ENCODE results near the gene SCARF2.
"Not testable (repeated sequence)": the region's sequence is repeated elsewhere in the genome, so short reads cannot be mapped to it uniquely, and the experiment has no call there.

SCARF2 gene

GRCh38 chr22:20475115-20475436 is 37.5 kb upstream of the SCARF2 start:
- DNase-seq (ENCODE audit: low read depth): no peak
- no peak overlapping the region for H3K4me3 ChIP-seq (ENCODE audit: low read depth, low read length)
- no peak for TF ChIP-seq CTCF (IDR thresholded peaks at IDR 0.05; ENCODE audit: control insufficient read depth, extremely low read depth, insufficient read depth)

GRCh38 chr22:20472629-20473442 is 35.2 kb upstream of the SCARF2 start:
- no peak for DNase-seq (ENCODE audit: low read depth)
- H3K4me3 ChIP-seq (ENCODE audit: low read depth, low read length): no peak overlapping the region
- no peak for TF ChIP-seq CTCF (IDR thresholded peaks at IDR 0.05; ENCODE audit: control insufficient read depth, extremely low read depth, insufficient read depth)

GRCh38 chr22:20471126-20471833 is 33.7 kb upstream of the SCARF2 start:
- DNase-seq (ENCODE audit: low read depth): no peak
- TF ChIP-seq CTCF (IDR thresholded peaks at IDR 0.05; ENCODE audit: control insufficient read depth, extremely low read depth, insufficient read depth): no peak
- H3K4me3 ChIP-seq (ENCODE audit: low read depth, low read length): no peak overlapping the region

GRCh38 chr22:20470525-20470924 is 32.9 kb upstream of the SCARF2 start:
- H3K4me3 ChIP-seq (ENCODE audit: low read depth, low read length); DNase-seq (ENCODE audit: low read depth): not testable (repeated sequence)

GRCh38 chr22:20469110-20469868 is 31.7 kb upstream of the SCARF2 start:
- no peak overlapping the region for H3K4me3 ChIP-seq (ENCODE audit: low read depth, low read length)
- no peak for DNase-seq (ENCODE audit: low read depth)
- no peak for TF ChIP-seq CTCF (IDR thresholded peaks at IDR 0.05; ENCODE audit: control insufficient read depth, extremely low read depth, insufficient read depth)

- no peak overlapping the region for H3K4me3 ChIP-seq (ENCODE audit: low read depth, low read length)
- TF ChIP-seq CTCF (IDR thresholded peaks at IDR 0.05; ENCODE audit: control insufficient read depth, extremely low read depth, insufficient read depth): no peak
- no peak for DNase-seq (ENCODE audit: low read depth)
Measured at GRCh38 chr22:20466659-20467379, 29.2 kb upstream of the SCARF2 start.

GRCh38 chr22:20465759-20466077 is 28.1 kb upstream of the SCARF2 start:
- no peak for TF ChIP-seq CTCF (IDR thresholded peaks at IDR 0.05; ENCODE audit: control insufficient read depth, extremely low read depth, insufficient read depth)
- DNase-seq (ENCODE audit: low read depth): no peak

More at GRCh38 chr22:20465759-20466077, 28.1 kb upstream of the SCARF2 start:
- H3K4me3 ChIP-seq (ENCODE audit: low read depth, low read length): no peak overlapping the region

All from LNCaP clone FGC (cell line).